Activated CD4-positive, alpha-beta T cell treated with anti-CD3 and anti-CD28 coated beads, Interleukin-2, amount 10 ng/mL, durations not matched to agents 24 days and 14 days (primary cell): ENCODE results near the gene SRGAP3. TPM values are rescaled to one million over a fixed set of nuclear protein-coding genes. Genes with fewer than 3 reads are reported as not detected.

Source experiments
- DNase-seq: peaks from one replicate; pipeline ENCODE4 v3.0.0; 2022
- H3K27ac Mint-ChIP-seq: one replicate; pipeline ENCODE4 v1.8.0; 2022; ENCODE audit warnings: mild to moderate bottlenecking, mixed read lengths
- H3K27me3 Mint-ChIP-seq: one replicate; pipeline ENCODE4 v1.8.0; 2022; ENCODE audit warnings: mixed read lengths
- H3K36me3 Mint-ChIP-seq: one replicate; pipeline ENCODE4 v1.8.0; 2022; ENCODE audit warnings: low read depth, mild to moderate bottlenecking, mixed read lengths
- H3K4me1 Mint-ChIP-seq: one replicate; pipeline ENCODE4 v1.8.0; 2021; ENCODE audit warnings: mixed read lengths
- H3K4me3 Mint-ChIP-seq: one replicate; pipeline ENCODE4 v1.8.0; 2022; ENCODE audit warnings: mild to moderate bottlenecking, moderate library complexity, mixed read lengths
- H3K9me3 Mint-ChIP-seq: one replicate; pipeline ENCODE4 v1.8.0; 2021; ENCODE audit warnings: mixed read lengths
- intact Hi-C: fragments of 100-400 bp; cut with micrococcal nuclease; formaldehyde crosslinking; loops from one replicate; pipeline ENCODE4 v1.15.1; 2023
- total RNA-seq: library from RNA; stranded (reverse); gene quantifications from 2 replicates; pipeline ENCODE4 v1.2.3, GENCODE V29; 2022

SRGAP3 gene
- total RNA-seq, 1 donor from 2014 or later = 0.40 TPM

DNA sequence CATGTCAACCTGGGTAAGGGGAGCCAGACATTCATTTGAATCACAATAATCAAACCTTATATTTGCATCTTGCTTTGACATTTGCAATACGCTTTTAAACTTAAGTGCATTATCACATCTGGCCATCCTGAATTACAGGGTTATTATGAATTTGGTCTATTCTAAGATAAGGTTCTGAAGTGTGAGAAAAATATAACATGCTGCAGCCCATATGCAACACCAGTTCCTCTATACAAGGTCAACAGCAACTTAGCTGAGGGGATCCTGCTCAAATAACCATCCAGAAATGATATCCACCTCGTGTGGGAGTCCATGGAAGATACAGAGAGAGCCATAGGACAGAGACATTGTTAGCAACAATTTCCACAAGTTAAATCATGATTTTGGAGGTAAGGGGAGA, 213.5 kb downstream of the SRGAP3 start:
- Mint-ChIP-seq H3K9me3 (no peaks in the 10 kb centered on the region), H3K27me3 (no peaks in the 10 kb centered on the region), H3K4me1 (no peaks in the 10 kb centered on the region), H3K27ac (no peak overlapping the region), H3K36me3 (no peaks in the 10 kb centered on the region), H3K4me3 (no peak overlapping the region)
- DNase-seq = no peak
- intact Hi-C loops = no loop called here

GRCh38 chr3:9035473-9035872, 214.0 kb downstream of the SRGAP3 start:
- Mint-ChIP-seq H3K4me1 (no peaks in the 10 kb centered on the region), H3K27me3 (no peaks in the 10 kb centered on the region), H3K9me3 (no peaks in the 10 kb centered on the region), H3K27ac (no peak overlapping the region), H3K4me3 (no peak overlapping the region), H3K36me3 (no peaks in the 10 kb centered on the region)
- intact Hi-C loops = no loop called here
- DNase-seq = no peak

DNA sequence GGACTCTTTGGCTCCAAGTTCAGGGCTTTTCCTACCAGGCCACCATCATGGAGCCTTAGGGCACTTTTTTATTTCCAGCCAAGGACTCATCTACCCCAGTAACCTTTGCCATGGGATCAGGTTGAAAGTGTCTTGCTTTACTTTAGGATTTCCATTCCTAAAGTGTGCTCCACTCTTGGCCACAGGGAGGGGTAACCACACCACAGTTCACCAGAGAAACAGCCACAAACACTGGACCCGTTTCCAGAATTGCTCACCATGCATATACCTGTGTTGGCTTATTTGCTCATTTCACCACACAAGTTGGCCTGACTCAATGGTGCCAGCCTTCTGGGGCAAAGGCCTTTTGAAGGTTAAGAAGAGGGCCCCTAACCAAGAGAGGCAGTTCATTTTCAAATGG, 215.6 kb downstream of the SRGAP3 start:
- no peaks in the 10 kb centered on the region for H3K9me3 Mint-ChIP-seq
- no peak overlapping the region for H3K27ac Mint-ChIP-seq
- no peaks in the 10 kb centered on the region for H3K27me3 Mint-ChIP-seq
- intact Hi-C loops = no loop called here
- H3K4me3 Mint-ChIP-seq = no peak overlapping the region
- DNase-seq = no peak
- H3K4me1 Mint-ChIP-seq = no peaks in the 10 kb centered on the region
- H3K36me3 Mint-ChIP-seq = no peaks in the 10 kb centered on the region

DNA sequence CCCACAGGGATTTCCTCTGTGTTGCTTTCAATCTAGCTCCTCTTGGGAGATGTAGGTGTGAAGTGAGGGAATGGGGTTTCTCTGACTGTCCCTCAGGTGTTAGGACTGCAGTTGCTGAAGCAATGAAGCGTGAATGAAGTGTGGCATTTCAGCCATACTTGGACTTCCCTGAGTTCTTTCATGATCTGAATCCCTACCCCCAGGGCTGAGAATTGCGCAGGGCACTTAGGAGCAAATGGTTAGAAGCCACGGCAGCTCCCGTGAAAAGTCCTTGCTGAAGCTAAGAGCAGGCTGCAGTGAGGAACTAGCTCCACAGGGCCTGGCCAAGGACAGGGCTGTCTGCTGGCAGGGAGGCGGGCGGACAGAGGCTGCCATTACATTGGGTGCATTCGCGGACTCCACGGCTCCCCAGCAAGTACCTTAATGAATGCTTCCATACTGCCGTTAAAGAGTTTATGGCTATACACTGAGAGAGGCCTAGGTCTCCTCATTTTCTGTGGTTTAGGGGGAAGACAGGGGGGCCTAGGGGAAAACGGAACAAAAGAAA, 217.1 kb downstream of the SRGAP3 start:
- no peaks in the 10 kb centered on the region for H3K4me1 Mint-ChIP-seq
- H3K27ac Mint-ChIP-seq = no peak overlapping the region
- no peaks in the 10 kb centered on the region for H3K27me3 Mint-ChIP-seq
- no peak for DNase-seq
- H3K9me3 Mint-ChIP-seq = no peaks in the 10 kb centered on the region
- intact Hi-C loops = no loop called here
- no peaks in the 10 kb centered on the region for H3K36me3 Mint-ChIP-seq
- no peak overlapping the region for H3K4me3 Mint-ChIP-seq

DNA sequence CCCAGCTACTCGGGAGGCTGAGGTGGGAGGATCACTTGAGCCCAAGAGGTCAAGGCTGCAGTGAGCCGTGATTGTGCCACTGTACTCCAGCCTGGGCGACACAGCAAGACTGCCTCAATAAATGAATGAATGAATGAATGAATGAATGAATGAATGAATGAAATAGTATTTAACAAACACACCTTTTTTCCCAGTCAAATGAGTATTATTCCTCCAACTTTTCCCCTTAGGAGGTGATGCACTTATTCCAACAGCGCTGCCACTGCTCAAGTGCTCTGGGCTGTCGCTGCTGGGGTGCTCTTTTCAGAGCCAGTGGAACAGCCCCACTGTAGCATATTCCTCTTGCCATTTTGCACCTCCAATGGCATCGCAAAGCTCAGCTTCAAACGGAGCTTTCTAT, 219.4 kb downstream of the SRGAP3 start:
- DNase-seq = no peak
- Mint-ChIP-seq H3K9me3 (no peaks in the 10 kb centered on the region), H3K36me3 (no peaks in the 10 kb centered on the region), H3K4me3 (no peak overlapping the region), H3K4me1 (no peaks in the 10 kb centered on the region), H3K27ac (no peak overlapping the region), H3K27me3 (no peaks in the 10 kb centered on the region)
- intact Hi-C loops = no loop called here

GRCh38 chr3:9028134-9028533, 221.3 kb downstream of the SRGAP3 start:
- intact Hi-C loops = no loop called here
- Mint-ChIP-seq H3K27ac (no peak overlapping the region), H3K4me3 (no peak overlapping the region), H3K4me1 (no peaks in the 10 kb centered on the region), H3K9me3 (no peaks in the 10 kb centered on the region), H3K36me3 (no peaks in the 10 kb centered on the region), H3K27me3 (no peaks in the 10 kb centered on the region)
- DNase-seq = no peak

- no peaks in the 10 kb centered on the region for H3K9me3 Mint-ChIP-seq
- H3K27me3 Mint-ChIP-seq = no peaks in the 10 kb centered on the region
- H3K4me1 Mint-ChIP-seq = no peaks in the 10 kb centered on the region
- intact Hi-C loops = no loop called here
- no peak for DNase-seq
- no peak overlapping the region for H3K27ac Mint-ChIP-seq
- no peak overlapping the region for H3K4me3 Mint-ChIP-seq
- no peaks in the 10 kb centered on the region for H3K36me3 Mint-ChIP-seq
Observed at GRCh38 chr3:9026320-9027045, 223.0 kb downstream of the SRGAP3 start.

DNA sequence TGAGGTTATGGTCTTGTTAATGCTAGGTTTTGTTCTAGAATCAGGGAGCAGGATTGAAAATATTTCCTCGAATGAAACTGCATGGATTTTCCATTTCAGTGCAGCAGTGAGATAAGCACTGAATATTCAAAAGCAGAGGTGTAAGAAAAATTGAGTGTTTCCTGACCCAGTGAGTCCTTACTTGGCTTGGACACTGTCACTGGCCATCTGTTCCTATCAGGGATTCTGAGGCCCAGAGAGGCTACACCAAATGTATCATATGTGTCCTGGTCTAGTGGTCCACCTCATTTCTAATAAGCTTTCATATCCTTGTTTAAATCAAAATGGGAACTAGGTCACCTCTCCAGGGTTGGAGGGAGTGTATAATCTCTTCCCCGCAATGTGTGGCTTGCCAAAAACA, 225.1 kb downstream of the SRGAP3 start:
- H3K27me3 Mint-ChIP-seq = no peaks in the 10 kb centered on the region
- H3K9me3 Mint-ChIP-seq = no peaks in the 10 kb centered on the region
- intact Hi-C loops = no loop called here
- H3K4me1 Mint-ChIP-seq = no peaks in the 10 kb centered on the region
- no peaks in the 10 kb centered on the region for H3K36me3 Mint-ChIP-seq
- DNase-seq = no peak
- no peak overlapping the region for H3K27ac Mint-ChIP-seq
- no peak overlapping the region for H3K4me3 Mint-ChIP-seq

DNA sequence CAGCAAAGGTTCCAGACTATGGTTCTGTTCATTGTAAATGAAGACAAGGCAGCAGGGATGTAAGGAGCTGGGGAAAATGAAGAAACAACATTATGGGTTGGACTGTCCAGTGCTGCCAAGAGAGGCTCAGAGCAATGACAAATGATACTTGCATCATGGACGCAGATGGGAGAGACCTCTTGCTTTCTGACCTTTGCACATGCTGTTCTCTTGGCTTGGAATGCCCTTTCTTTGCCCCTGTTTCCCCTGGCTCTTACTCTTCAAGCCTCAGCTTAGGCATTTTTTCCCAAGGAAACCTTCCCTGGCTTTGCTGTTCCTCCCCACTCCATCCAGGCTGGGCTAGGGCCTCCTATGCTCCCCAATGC, 226.2 kb downstream of the SRGAP3 start:
- H3K4me3 Mint-ChIP-seq = no peak overlapping the region
- no peaks in the 10 kb centered on the region for H3K9me3 Mint-ChIP-seq
- no peaks in the 10 kb centered on the region for H3K36me3 Mint-ChIP-seq
- DNase-seq = no peak
- H3K27ac Mint-ChIP-seq = no peak overlapping the region
- peaks cover 2% of the 10 kb centered on the region for H3K27me3 Mint-ChIP-seq
- intact Hi-C loops = no loop called here
- H3K4me1 Mint-ChIP-seq = no peaks in the 10 kb centered on the region

DNA sequence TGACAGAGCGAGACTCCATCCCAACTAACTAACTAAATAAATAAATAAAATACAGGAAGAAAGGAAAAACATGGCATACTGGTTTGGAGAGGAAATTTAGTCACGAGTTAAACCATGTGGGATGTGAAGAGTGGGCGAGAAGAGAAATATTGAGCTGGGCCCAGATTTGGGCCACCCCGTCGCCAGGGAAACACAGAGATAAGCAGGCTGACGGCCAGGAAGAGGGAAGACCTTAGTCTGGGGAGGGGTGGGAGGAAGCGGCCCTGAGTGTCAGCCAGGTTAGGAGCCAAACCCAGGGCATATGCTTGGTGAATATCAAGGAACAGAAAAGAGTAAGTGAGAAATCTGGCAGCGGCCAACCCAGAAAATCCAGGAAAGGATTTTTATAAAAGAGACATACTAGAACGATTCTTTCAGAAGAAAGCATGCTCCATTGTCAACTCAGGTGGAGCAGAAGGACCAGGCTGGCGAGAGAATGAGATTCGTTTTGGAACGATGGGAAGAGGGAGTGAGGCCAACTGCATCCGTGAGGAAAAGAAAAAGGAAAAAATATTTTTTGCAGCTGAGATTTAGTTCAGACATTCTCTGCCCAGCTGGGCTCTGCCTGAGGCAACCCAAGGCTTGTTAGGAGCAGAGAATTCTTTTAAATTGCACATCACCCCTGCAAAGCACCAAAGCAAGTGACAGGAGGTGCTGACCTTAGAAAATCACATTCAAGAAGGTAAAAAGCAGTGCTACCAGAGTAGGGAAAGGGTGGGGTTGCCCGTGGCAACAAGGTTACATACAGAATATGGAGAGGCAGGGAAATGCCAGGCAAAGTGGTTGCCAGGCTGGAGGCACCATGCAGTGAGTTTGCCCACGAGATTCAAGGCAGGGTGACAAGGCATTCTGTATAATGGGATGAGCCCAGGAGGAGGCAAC, 226.9 kb downstream of the SRGAP3 start:
- DNase-seq = no peak
- H3K27ac Mint-ChIP-seq = no peak overlapping the region
- H3K4me3 Mint-ChIP-seq = no peak overlapping the region
- no peaks in the 10 kb centered on the region for H3K4me1 Mint-ChIP-seq
- intact Hi-C loops = no loop called here
- H3K27me3 Mint-ChIP-seq = peaks cover 3% of the 10 kb centered on the region
- H3K9me3 Mint-ChIP-seq = no peaks in the 10 kb centered on the region
- no peaks in the 10 kb centered on the region for H3K36me3 Mint-ChIP-seq

DNA sequence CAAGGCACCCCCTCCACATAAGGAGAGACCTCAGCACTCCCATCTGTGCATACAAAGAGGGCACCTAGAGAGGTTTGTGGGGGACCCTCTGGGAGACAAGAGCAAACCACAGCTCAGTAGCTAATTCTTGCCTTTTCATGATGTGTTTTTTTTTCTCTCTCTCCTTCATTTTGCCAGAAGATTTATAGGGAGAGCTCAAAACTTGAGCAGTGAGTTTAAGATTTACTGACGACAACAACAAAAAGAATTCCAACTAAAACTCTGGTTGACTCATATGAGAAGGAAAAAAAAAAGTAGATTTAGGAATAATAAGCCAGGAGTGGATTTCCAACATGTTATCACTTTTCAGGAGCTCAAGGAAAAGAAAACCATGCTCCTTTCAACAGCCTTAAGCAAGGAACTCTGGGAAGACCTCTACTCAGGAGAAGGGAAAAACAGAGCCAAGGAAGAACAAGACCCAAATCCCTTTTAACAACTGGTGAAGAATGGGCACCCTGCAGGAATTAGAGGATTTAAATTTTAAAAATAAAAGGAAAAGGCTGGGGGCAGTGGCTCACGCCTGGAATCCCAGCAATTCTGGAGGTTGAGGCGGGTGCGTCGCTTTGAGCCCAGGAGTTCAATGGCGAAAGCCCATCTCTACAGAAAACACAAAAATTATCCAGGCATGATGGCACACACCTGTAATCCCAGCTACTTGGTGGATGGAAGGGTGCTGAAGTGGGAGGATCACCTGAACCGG, 228.0 kb downstream of the SRGAP3 start:
- no peaks in the 10 kb centered on the region for H3K36me3 Mint-ChIP-seq
- intact Hi-C loops = no loop called here
- no peak overlapping the region for H3K27ac Mint-ChIP-seq
- no peak overlapping the region for H3K4me3 Mint-ChIP-seq
- no peaks in the 10 kb centered on the region for H3K9me3 Mint-ChIP-seq
- peaks cover 5% of the 10 kb centered on the region for H3K27me3 Mint-ChIP-seq
- no peaks in the 10 kb centered on the region for H3K4me1 Mint-ChIP-seq
- no peak for DNase-seq

- intact Hi-C loops = no loop called here
- Mint-ChIP-seq H3K27me3 (peaks cover 5% of the 10 kb centered on the region), H3K27ac (no peak overlapping the region), H3K4me3 (no peak overlapping the region), H3K9me3 (no peaks in the 10 kb centered on the region), H3K4me1 (no peaks in the 10 kb centered on the region), H3K36me3 (no peaks in the 10 kb centered on the region)
- no peak for DNase-seq
Observed at GRCh38 chr3:9020426-9020825, 229.0 kb downstream of the SRGAP3 start.

DNA sequence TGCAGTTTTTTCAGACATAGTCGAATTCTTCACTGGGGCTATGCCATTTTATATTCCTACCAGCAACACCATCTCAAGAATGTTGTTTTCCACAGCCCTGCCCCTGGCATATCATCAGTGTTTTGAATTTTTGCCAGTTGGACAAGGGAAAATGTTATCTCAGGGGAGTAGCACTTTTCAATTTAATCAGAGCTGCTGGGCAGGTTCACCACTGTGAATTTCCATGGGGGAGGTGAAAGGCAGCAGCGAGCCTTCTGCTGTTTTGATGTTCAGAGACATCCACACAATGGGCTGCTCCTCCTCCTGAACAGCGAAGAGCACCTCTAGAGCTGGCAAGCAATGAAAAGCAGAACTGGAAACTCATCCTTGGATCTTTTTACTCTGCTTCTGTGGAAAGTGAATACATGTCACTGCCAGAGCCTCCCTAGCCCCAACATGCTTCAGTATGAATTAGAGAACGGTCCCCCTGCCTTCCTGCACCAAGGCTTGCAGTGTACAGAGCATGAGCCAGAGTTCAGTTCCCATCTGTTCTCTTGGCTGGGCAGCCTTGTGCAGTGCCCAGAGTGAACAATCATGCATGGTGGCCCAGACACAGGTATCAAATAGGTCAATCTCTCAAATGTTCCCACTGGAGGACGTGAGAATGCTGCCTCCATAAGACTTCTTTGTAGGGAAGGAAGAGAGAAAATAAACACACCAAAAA, 230.0 kb downstream of the SRGAP3 start:
- Mint-ChIP-seq H3K27me3 (peaks cover 5% of the 10 kb centered on the region), H3K27ac (no peak overlapping the region), H3K9me3 (no peaks in the 10 kb centered on the region), H3K4me1 (no peaks in the 10 kb centered on the region), H3K4me3 (no peak overlapping the region), H3K36me3 (no peaks in the 10 kb centered on the region)
- intact Hi-C loops = no loop called here
- DNase-seq = no peak
